Neural cell (in vitro differentiated cells): ENCODE results near the gene RNF144A. TPM values are rescaled to one million over a fixed set of nuclear protein-coding genes. Genes with fewer than 3 reads are reported as not detected.

Source experiments
- H2AFZ ChIP-seq: fragments of 200-600, 300-800 bp; sonication (generic), shearing (Covaris generic); 2 replicates; pipeline ENCODE4 v1.6.0; 2014; ENCODE audit warnings: low read depth, mild to moderate bottlenecking, antibody characterized with exemption, low read length, moderate library complexity
- H3F3A ChIP-seq: fragments of 200-600 bp; shearing (Covaris generic); 2 replicates; pipeline ENCODE4 v1.6.1; 2016; ENCODE audit warnings: mild to moderate bottlenecking, moderate library complexity, mixed read lengths, antibody characterized with exemption, low read length; ENCODE audit not compliant: insufficient read depth, poor library complexity, severe bottlenecking
- H3K27ac ChIP-seq: fragments of 200-600, 300-800 bp; sonication (generic), shearing (Covaris generic); 2 replicates; pipeline ENCODE4 v1.5.1; 2014; ENCODE audit warnings: mild to moderate bottlenecking, low read length, moderate library complexity
- H3K27me3 ChIP-seq: fragments of 300-800, 200-600 bp; sonication (generic), shearing (Covaris generic); 2 replicates; pipeline ENCODE4 v1.6.0; 2014; ENCODE audit warnings: mild to moderate bottlenecking, low read depth, low read length, moderate library complexity; ENCODE audit not compliant: insufficient read depth
- H3K36me3 ChIP-seq: fragments of 300-800, 200-600 bp; sonication (generic), shearing (Covaris generic); 2 replicates; pipeline ENCODE4 v1.5.1; 2014; ENCODE audit warnings: mild to moderate bottlenecking, antibody characterized with exemption, low read length, moderate library complexity; ENCODE audit not compliant: insufficient read depth
- H3K4me2 ChIP-seq: fragments of 300-800, 200-600 bp; sonication (generic), shearing (Covaris generic); 2 replicates; pipeline ENCODE4 v1.6.0; 2014; ENCODE audit warnings: mild to moderate bottlenecking, low read length
- H3K4me3 ChIP-seq: fragments of 300-800, 200-600 bp; sonication (generic), shearing (Covaris generic); 2 replicates; pipeline ENCODE4 v1.5.1; 2014; ENCODE audit warnings: mild to moderate bottlenecking, low read length, moderate library complexity
- H3K79me2 ChIP-seq: fragments of 200-600 bp; shearing (Covaris generic); replicated peaks from 2 replicates; pipeline ENCODE4 v1.6.0; 2014; ENCODE audit warnings: mild to moderate bottlenecking, low read length, moderate library complexity; ENCODE audit not compliant: insufficient read depth
- H3K9ac ChIP-seq: fragments of 300-800, 200-600 bp; sonication (generic), shearing (Covaris generic); 2 replicates; pipeline ENCODE4 v1.6.1; 2016; ENCODE audit warnings: mild to moderate bottlenecking, low read length, mixed read lengths
- H3K9me2 ChIP-seq: fragments of 200-600 bp; shearing (Covaris generic); 2 replicates; pipeline ENCODE4 v1.6.1; 2016; ENCODE audit warnings: mild to moderate bottlenecking, low read length, mixed read lengths; ENCODE audit not compliant: insufficient read depth
- H3K9me3 ChIP-seq: fragments of 200-600, 300-800 bp; sonication (generic), shearing (Covaris generic); 2 replicates; pipeline ENCODE4 v1.6.1; 2016; ENCODE audit warnings: mild to moderate bottlenecking, mixed run types, low read length, moderate library complexity, mixed read lengths
- H4K20me1 ChIP-seq: fragments of 200-600 bp; shearing (Covaris generic); 2 replicates; pipeline ENCODE4 v1.6.1; 2016; ENCODE audit warnings: mild to moderate bottlenecking, mixed run types; ENCODE audit not compliant: insufficient read depth
- EP300 ChIP-seq: fragments of 450-650 bp; conservative IDR thresholded peaks from 2 replicates; pipeline ENCODE4 v1.6.1; 2014; ENCODE audit warnings: antibody characterized with exemption, mild to moderate bottlenecking, moderate library complexity; ENCODE audit not compliant: poor library complexity, severe bottlenecking
- EZH2 ChIP-seq: fragments of 200-600, 300-800 bp; shearing (Covaris generic), sonication (generic); IDR thresholded peaks from 2 replicates; pipeline ENCODE4 v1.6.1; 2014; ENCODE audit warnings: antibody characterized with exemption, low read length, borderline replicate concordance, mild to moderate bottlenecking; ENCODE audit not compliant: insufficient read depth, poor library complexity, severe bottlenecking
- MXI1 ChIP-seq: fragments of 450-650 bp; conservative IDR thresholded peaks from 2 replicates; pipeline ENCODE4 v1.6.1; 2014; ENCODE audit warnings: antibody characterized with exemption, mild to moderate bottlenecking; ENCODE audit not compliant: poor library complexity, severe bottlenecking
- POLR2AphosphoS5 ChIP-seq: IDR thresholded peaks from 2 replicates; pipeline ENCODE4 v1.6.1; 2012
- RAD21 ChIP-seq: fragments of 450-650 bp; conservative IDR thresholded peaks from 2 replicates; pipeline ENCODE4 v1.6.1; 2014; ENCODE audit warnings: antibody characterized with exemption, mild to moderate bottlenecking, moderate library complexity
- SMC3 ChIP-seq: fragments of 450-650 bp; conservative IDR thresholded peaks from 2 replicates; pipeline ENCODE4 v1.6.1; 2014; ENCODE audit warnings: antibody characterized with exemption, mild to moderate bottlenecking, moderate library complexity; ENCODE audit not compliant: poor library complexity
- TAF1 ChIP-seq: IDR thresholded peaks from 2 replicates; pipeline ENCODE4 v1.6.1; 2012; ENCODE audit warnings: low read depth
- polyA plus RNA-seq: library from polyadenylated mRNA; depleted of rRNA; stranded (reverse); fragments of >200 nt; gene quantifications from 2 replicates; pipeline ENCODE4 v1.2.3, GENCODE V29; 2014
- TF ChIP-seq, protein P1 (sequence below): fragments of 450-650 bp; IDR thresholded peaks from 2 replicates; pipeline ENCODE4 v1.5.1; 2014; ENCODE audit warnings: antibody characterized with exemption, mild to moderate bottlenecking, moderate library complexity; ENCODE audit not compliant: poor library complexity, severe bottlenecking
- TF ChIP-seq, protein P2 (sequence below): IDR thresholded peaks from 2 replicates; pipeline ENCODE4 v1.6.1; 2012; ENCODE audit warnings: borderline replicate concordance

The RNF144A gene
- polyA plus RNA-seq, 1 donor from 2014 or later = 26.9 TPM

DNA sequence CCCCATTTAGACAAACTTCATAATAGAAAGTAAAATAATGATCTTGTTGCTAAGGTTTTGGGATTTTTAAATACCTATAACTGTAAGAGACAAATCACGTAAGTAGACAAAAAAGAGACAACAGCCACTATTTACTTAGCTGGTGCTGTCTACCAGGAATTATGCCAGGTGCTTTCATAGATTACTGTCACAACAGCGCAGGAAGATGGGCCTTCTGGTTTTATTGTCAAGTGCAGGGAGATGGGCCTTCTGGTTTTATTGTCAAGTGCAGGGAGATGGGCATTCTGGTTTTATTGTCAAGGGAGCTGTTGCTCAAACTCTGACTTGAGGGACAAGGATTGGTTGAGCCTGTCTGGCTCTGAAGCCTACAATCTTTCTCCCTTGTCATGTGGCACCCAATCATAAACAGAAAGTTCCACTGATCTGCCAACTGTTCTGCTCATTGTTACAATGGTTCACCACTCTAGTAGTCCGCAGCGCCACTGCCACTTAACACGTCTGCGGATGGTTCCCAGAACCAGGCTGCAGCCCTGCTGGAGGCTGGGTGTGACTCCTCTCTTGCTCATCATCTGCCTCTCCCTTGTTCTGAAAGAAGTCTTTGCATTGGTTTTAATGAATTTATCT, 95.0 kb downstream of the RNF144A start:
- no peak for TF ChIP-seq EP300
- TF ChIP-seq TAF1 = no peak
- TF ChIP-seq RAD21 = no peak
- no peak for TF ChIP-seq SMC3
- no peaks in the 10 kb centered on the region for H3F3A ChIP-seq
- H3K9ac ChIP-seq = no peak overlapping the region
- H3K4me3 ChIP-seq = no peak overlapping the region
- no peak overlapping the region for H3K4me2 ChIP-seq
- H4K20me1 ChIP-seq = no peaks in the 10 kb centered on the region
- H3K36me3 ChIP-seq = no peaks in the 10 kb centered on the region
- no peaks in the 10 kb centered on the region for H3K79me2 ChIP-seq
- H2AFZ ChIP-seq = no peak overlapping the region
- no peak overlapping the region for H3K27ac ChIP-seq
- H3K9me2 ChIP-seq = no peaks in the 10 kb centered on the region
- no peaks in the 10 kb centered on the region for H3K9me3 ChIP-seq
- no peaks in the 10 kb centered on the region for H3K27me3 ChIP-seq

DNA sequence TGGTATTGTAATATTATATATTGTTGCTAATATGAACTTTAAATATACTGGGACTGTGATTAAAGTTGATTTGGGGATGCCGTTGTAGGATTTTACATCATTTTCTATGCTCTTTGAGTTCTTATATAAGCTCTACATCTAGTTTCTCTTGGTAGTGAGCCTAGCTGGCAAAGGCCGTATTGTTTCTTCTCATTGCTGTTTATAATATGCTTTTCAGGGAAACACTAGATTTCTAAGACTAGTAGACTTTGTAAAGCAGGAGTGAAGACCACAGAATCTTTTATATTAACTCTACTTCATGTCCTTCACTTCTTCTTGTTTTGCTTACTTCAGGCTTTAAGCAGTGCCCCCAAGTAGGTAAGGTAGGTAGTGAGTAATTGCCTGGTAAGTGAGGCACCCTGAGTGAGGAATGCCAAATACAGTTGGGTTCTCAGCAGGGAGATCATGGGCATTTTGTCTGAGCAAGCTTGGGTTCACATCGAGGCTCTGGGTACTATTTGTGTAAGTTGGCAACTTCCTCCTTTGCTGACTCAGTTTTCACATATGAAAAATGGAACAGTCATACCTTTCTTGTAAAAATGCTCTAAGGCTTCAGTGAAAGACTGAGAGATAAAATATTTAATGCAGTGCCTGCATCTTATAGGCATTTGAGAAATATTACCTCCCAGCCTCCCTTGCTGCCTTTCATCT, 96.4 kb downstream of the RNF144A start:
- Histone ChIP-seq H4K20me1 (no peaks in the 10 kb centered on the region), H2AFZ (no peak overlapping the region), H3K79me2 (no peaks in the 10 kb centered on the region), H3K27me3 (no peaks in the 10 kb centered on the region), H3K9ac (no peak overlapping the region), H3F3A (no peaks in the 10 kb centered on the region), H3K4me3 (no peak overlapping the region), H3K27ac (no peak overlapping the region), H3K9me2 (no peaks in the 10 kb centered on the region), H3K9me3 (no peaks in the 10 kb centered on the region), H3K36me3 (no peaks in the 10 kb centered on the region), H3K4me2 (no peak overlapping the region)
- TF ChIP-seq TAF1 (no peak), RAD21 (no peak), SMC3 (no peak), EP300 (no peak), POLR2AphosphoS5 (no peak), EZH2 (no peak), MXI1 (no peak)
- TF ChIP-seq, protein P1, sequence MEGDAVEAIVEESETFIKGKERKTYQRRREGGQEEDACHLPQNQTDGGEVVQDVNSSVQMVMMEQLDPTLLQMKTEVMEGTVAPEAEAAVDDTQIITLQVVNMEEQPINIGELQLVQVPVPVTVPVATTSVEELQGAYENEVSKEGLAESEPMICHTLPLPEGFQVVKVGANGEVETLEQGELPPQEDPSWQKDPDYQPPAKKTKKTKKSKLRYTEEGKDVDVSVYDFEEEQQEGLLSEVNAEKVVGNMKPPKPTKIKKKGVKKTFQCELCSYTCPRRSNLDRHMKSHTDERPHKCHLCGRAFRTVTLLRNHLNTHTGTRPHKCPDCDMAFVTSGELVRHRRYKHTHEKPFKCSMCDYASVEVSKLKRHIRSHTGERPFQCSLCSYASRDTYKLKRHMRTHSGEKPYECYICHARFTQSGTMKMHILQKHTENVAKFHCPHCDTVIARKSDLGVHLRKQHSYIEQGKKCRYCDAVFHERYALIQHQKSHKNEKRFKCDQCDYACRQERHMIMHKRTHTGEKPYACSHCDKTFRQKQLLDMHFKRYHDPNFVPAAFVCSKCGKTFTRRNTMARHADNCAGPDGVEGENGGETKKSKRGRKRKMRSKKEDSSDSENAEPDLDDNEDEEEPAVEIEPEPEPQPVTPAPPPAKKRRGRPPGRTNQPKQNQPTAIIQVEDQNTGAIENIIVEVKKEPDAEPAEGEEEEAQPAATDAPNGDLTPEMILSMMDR = no peak
- TF ChIP-seq, protein P2, sequence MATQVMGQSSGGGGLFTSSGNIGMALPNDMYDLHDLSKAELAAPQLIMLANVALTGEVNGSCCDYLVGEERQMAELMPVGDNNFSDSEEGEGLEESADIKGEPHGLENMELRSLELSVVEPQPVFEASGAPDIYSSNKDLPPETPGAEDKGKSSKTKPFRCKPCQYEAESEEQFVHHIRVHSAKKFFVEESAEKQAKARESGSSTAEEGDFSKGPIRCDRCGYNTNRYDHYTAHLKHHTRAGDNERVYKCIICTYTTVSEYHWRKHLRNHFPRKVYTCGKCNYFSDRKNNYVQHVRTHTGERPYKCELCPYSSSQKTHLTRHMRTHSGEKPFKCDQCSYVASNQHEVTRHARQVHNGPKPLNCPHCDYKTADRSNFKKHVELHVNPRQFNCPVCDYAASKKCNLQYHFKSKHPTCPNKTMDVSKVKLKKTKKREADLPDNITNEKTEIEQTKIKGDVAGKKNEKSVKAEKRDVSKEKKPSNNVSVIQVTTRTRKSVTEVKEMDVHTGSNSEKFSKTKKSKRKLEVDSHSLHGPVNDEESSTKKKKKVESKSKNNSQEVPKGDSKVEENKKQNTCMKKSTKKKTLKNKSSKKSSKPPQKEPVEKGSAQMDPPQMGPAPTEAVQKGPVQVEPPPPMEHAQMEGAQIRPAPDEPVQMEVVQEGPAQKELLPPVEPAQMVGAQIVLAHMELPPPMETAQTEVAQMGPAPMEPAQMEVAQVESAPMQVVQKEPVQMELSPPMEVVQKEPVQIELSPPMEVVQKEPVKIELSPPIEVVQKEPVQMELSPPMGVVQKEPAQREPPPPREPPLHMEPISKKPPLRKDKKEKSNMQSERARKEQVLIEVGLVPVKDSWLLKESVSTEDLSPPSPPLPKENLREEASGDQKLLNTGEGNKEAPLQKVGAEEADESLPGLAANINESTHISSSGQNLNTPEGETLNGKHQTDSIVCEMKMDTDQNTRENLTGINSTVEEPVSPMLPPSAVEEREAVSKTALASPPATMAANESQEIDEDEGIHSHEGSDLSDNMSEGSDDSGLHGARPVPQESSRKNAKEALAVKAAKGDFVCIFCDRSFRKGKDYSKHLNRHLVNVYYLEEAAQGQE = no peak
